GM10266 (cell line): ENCODE measurements around the gene ACSF3.
"Not testable (repeated sequence)": the region's sequence is repeated elsewhere in the genome, so short reads cannot be mapped to it uniquely, and the experiment has no call there.

Experiments used
- DNase-seq: peaks from one replicate; pipeline ENCODE4 v3.0.0; 2012; ENCODE audit errors: extremely low spot score
- TF ChIP-seq, protein P1 (sequence below): IDR thresholded peaks from 2 replicates; pipeline ENCODE4 v1.5.1; 2012; ENCODE audit warnings: mild to moderate bottlenecking, low read depth; ENCODE audit not compliant: control insufficient read depth, insufficient read depth; ENCODE audit errors: missing control alignments

Gene ACSF3

GRCh38 chr16:89183975-89184676 lies 90.5 kb downstream of the ACSF3 start:
- TF ChIP-seq, protein P1, sequence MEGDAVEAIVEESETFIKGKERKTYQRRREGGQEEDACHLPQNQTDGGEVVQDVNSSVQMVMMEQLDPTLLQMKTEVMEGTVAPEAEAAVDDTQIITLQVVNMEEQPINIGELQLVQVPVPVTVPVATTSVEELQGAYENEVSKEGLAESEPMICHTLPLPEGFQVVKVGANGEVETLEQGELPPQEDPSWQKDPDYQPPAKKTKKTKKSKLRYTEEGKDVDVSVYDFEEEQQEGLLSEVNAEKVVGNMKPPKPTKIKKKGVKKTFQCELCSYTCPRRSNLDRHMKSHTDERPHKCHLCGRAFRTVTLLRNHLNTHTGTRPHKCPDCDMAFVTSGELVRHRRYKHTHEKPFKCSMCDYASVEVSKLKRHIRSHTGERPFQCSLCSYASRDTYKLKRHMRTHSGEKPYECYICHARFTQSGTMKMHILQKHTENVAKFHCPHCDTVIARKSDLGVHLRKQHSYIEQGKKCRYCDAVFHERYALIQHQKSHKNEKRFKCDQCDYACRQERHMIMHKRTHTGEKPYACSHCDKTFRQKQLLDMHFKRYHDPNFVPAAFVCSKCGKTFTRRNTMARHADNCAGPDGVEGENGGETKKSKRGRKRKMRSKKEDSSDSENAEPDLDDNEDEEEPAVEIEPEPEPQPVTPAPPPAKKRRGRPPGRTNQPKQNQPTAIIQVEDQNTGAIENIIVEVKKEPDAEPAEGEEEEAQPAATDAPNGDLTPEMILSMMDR: no peak
- no peak for DNase-seq

- DNase-seq: no peak
- TF ChIP-seq, protein P1: no peak
Measured at GRCh38 chr16:89184677-89184932, 91.0 kb downstream of the ACSF3 start.

DNA sequence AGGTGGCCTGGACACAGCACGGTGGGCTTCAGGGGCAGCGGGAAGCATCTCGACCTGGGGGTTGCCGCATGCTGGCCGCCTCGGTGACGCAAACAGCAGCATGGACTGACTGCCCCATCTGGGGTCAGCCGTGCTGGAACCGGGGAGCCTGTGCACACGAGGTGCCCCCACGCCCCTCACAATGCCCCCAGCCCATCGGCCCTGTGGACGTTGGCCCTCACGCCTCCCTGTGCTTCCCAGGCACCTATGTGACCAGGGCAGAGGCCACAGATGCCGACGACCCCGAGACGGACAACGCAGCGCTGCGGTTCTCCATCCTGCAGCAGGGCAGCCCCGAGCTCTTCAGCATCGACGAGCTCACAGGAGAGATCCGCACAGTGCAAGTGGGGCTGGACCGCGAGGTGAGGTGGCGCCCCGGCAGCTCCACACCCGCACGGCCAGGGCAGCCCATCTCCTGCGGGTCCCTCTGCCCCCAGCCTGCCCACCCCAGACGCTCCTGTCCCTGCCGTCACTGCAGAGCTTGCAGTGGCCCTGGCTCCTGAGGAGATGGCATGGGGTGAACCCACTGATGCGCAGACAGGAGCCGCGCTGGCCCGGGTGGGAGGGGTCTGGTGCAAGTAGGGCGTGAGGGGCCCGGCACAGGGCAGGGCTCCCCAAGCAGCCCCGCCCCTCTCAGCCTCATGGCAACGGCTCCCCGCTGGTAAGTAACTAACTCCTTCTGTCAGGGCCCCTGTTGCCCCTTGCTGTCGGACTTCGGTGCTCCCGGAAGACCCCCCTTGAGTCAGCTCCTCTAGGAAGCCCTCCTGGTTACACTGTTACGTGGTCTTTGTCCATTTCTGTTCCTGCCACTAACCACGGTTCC lies 91.5 kb downstream of the ACSF3 start:
- TF ChIP-seq, protein P1: no peak
- no peak for DNase-seq

- not testable (repeated sequence) for DNase-seq
Measured at GRCh38 chr16:89185887-89186592, 92.4 kb downstream of the ACSF3 start.

DNA sequence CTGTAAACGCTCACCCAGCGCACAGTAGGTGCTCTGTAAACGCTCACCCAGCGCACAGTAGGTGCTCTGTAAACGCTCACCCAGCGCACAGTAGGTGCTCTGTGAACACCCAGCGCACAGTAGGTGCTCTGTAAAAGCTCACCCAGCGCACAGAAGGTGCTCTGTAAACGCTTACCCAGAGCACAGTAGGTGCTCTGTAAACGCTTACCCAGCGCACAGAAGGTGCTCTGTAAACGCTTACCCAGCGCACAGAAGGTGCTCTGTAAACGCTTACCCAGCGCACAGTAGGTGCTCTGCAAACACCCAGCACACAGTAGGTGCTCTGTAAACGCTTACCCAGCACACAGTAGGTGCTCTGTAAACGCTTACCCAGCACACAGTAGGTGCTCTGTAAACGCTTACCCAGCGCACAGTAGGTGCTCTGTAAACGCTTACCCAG lies 93.0 kb downstream of the ACSF3 start:
- DNase-seq: not testable (repeated sequence)

DNA sequence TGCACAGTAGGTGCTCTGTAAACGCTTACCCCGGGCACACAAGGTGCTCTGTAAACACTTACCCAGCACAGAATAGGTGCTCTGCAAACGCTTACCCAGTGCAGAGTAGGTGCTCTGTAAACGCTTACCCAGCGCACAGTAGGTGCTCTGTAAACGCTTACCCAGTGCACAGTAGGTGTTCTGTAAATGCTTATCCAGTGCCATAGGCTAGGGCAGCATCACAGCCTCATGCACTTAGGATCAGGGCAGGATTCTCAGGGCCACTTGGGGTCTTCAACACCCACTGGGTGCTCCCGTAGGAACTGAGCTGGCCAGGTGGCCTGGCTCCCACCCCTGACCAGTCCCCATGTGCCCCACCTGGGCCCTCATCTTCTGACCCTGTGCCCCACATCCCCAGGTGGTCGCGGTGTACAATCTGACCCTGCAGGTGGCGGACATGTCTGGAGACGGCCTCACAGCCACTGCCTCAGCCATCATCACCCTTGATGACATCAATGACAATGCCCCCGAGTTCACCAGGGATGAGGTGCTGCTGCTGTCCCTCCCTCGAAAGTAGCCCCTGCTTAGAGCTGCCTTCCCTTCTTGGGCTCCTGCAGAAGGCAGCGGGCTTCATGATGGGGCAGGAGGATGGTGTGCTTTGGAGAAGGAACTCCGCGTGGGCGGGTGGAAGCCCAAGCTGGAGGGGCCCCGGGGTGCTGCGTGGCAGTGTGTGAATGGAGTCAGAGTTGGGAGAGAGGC lies 93.5 kb downstream of the ACSF3 start:
- no peak for DNase-seq

GRCh38 chr16:89187770-89188392 lies 94.2 kb downstream of the ACSF3 start:
- TF ChIP-seq, protein P1: no peak
- no peak for DNase-seq

More for the DNA sequence above, 93.5 kb downstream of the ACSF3 start:
- TF ChIP-seq, protein P1: no peak

DNA sequence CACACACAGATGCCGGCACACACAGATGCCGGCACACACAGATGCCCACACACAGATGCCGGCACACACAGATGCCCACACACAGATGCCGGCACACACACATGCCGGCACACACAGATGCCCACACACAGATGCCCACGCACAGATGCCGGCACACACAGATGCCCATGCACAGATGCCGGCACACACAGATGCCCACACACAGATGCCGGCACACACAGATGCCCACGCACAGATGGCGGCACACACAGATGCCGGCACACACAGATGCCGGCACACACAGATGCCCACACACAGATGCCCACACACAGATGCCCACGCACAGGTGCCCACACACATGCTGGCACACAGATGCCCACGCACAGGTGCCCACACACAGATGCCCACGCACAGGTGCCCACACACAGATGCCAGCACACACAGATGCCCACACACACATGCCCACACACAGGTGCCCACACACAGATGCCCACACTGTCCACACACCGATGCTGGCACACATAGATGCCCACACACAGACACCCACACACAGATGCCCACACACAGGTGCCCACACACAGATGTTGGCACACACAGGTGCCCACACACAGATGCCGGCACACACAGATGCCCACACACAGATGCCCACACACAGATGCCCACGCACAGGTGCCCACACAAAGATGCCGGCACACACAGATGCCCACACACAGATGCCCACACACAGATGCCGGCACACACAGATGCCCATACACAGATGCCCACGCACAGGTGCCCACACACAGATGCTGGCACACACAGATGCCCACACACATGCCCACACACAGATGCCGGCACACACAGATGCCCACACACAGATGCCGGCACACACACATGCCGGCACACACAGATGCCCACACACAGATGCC lies 95.1 kb downstream of the ACSF3 start:
- not testable (repeated sequence) for DNase-seq
